ENCODE data around the gene NCAPG.

The NCAPG gene

GRCh38 chr4:17766826-17767458, 43.8 kb upstream of the NCAPG start:
- ATAC-seq = no peak
- no peak for TF ChIP-seq ZFP30 (CRISPR knock-in tag; IDR thresholded peaks at IDR 0.05)
- TF ChIP-seq, protein P1, sequence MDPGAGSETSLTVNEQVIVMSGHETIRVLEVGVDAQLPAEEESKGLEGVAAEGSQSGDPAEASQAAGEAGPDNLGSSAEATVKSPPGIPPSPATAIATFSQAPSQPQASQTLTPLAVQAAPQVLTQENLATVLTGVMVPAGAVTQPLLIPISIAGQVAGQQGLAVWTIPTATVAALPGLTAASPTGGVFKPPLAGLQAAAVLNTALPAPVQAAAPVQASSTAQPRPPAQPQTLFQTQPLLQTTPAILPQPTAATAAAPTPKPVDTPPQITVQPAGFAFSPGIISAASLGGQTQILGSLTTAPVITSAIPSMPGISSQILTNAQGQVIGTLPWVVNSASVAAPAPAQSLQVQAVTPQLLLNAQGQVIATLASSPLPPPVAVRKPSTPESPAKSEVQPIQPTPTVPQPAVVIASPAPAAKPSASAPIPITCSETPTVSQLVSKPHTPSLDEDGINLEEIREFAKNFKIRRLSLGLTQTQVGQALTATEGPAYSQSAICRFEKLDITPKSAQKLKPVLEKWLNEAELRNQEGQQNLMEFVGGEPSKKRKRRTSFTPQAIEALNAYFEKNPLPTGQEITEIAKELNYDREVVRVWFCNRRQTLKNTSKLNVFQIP (CRISPR knock-in tag; IDR thresholded peaks at IDR 0.05; ENCODE audit: borderline replicate concordance, low read depth) = no peak
- TF ChIP-seq ZNF8 (CRISPR knock-in tag; IDR thresholded peaks at IDR 0.05) = no peak
- TF ChIP-seq GLIS3 (CRISPR knock-in tag; IDR thresholded peaks at IDR 0.05) = no peak
- TF ChIP-seq, protein P2, sequence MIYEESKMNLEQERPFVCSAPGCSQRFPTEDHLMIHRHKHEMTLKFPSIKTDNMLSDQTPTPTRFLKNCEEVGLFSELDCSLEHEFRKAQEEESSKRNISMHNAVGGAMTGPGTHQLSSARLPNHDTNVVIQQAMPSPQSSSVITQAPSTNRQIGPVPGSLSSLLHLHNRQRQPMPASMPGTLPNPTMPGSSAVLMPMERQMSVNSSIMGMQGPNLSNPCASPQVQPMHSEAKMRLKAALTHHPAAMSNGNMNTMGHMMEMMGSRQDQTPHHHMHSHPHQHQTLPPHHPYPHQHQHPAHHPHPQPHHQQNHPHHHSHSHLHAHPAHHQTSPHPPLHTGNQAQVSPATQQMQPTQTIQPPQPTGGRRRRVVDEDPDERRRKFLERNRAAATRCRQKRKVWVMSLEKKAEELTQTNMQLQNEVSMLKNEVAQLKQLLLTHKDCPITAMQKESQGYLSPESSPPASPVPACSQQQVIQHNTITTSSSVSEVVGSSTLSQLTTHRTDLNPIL (CRISPR knock-in tag; IDR thresholded peaks at IDR 0.05; ENCODE audit: low read depth) = no peak
- no peak for TF ChIP-seq PATZ1 (CRISPR knock-in tag; IDR thresholded peaks at IDR 0.05; ENCODE audit: borderline replicate concordance)

DNA sequence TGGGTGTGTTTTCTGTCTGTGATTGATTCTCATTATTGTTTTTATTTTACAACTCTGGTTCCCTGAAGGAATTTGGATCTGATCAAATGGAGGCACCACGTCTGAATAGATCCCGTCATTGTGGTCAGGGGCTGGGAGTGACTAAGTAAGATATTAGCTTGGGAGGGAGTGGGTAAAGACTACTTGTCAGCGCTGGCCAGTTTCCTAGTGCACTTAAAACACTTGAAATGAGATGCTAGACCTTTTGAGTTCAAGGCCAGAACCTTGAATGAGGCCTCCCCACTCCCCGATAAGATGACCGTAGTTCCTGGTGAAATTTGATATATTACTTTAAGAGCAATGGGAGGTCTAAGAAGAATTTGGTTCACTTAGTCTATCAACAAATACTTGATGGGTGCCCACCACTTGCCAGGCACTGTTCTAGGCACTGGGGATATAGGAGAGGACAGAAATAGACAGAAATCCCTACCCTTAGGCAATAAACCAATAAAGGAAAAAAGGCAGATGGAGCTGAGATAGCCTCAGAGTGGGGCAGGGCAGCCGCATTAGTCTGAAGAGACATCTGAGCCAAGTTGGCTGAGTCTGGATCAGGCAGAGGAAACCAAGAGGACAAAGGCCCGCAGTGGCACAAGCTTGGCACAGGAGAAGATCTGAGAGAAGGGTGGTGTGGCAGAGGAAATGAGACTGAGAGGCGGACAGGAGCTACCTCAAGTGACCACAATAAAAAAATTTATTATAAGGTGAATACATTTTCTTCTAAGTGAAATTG, 41.2 kb upstream of the NCAPG start:
- no peak for ATAC-seq
- TF ChIP-seq ZFP30 (CRISPR knock-in tag; IDR thresholded peaks at IDR 0.05) (no peak), GLIS3 (CRISPR knock-in tag; IDR thresholded peaks at IDR 0.05) (no peak), CSDC2 (CRISPR knock-in tag; IDR thresholded peaks at IDR 0.05) (no peak), ZNF70 (CRISPR knock-in tag; IDR thresholded peaks at IDR 0.05) (no peak), OSR1 (CRISPR knock-in tag; IDR thresholded peaks at IDR 0.05) (no peak), ISL1 (CRISPR knock-in tag; IDR thresholded peaks at IDR 0.05) (no peak), SNAI2 (CRISPR knock-in tag; IDR thresholded peaks at IDR 0.05) (no peak), ZC3H10 (CRISPR knock-in tag; IDR thresholded peaks at IDR 0.05) (no peak)
- TF ChIP-seq, protein P2 (CRISPR knock-in tag; IDR thresholded peaks at IDR 0.05; ENCODE audit: low read depth) = no peak
- TF ChIP-seq, protein P3, sequence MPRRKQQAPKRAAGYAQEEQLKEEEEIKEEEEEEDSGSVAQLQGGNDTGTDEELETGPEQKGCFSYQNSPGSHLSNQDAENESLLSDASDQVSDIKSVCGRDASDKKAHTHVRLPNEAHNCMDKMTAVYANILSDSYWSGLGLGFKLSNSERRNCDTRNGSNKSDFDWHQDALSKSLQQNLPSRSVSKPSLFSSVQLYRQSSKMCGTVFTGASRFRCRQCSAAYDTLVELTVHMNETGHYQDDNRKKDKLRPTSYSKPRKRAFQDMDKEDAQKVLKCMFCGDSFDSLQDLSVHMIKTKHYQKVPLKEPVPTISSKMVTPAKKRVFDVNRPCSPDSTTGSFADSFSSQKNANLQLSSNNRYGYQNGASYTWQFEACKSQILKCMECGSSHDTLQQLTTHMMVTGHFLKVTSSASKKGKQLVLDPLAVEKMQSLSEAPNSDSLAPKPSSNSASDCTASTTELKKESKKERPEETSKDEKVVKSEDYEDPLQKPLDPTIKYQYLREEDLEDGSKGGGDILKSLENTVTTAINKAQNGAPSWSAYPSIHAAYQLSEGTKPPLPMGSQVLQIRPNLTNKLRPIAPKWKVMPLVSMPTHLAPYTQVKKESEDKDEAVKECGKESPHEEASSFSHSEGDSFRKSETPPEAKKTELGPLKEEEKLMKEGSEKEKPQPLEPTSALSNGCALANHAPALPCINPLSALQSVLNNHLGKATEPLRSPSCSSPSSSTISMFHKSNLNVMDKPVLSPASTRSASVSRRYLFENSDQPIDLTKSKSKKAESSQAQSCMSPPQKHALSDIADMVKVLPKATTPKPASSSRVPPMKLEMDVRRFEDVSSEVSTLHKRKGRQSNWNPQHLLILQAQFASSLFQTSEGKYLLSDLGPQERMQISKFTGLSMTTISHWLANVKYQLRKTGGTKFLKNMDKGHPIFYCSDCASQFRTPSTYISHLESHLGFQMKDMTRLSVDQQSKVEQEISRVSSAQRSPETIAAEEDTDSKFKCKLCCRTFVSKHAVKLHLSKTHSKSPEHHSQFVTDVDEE (CRISPR knock-in tag; IDR thresholded peaks at IDR 0.05) = no peak
- TF ChIP-seq, protein P1 (CRISPR knock-in tag; IDR thresholded peaks at IDR 0.05; ENCODE audit: borderline replicate concordance, low read depth) = no peak

- TF ChIP-seq TOX (CRISPR knock-in tag; IDR thresholded peaks at IDR 0.05; ENCODE audit: borderline replicate concordance) = no peak
- no peak for TF ChIP-seq ZC3H10 (CRISPR knock-in tag; IDR thresholded peaks at IDR 0.05)
- TF ChIP-seq RARB (CRISPR knock-in tag; IDR thresholded peaks at IDR 0.05) = no peak
- ATAC-seq = no peak
These were observed 39.9 kb upstream of the NCAPG start for GRCh38 chr4:17770845-17771244.

Measured in SK-N-SH treated with all-trans-retinoic acid at 6 μM for 48 hours (cell line).